Posterior vena cava (tissue), 2 donors: ENCODE measurements around the gene KCTD1. TPM values are rescaled to one million over a fixed set of nuclear protein-coding genes. Genes with fewer than 3 reads are reported as not detected.

ENCODE experiments used
- DNase-seq: peaks from one replicate; pipeline ENCODE4 v3.0.0-alpha.2; 2020; ENCODE audit warnings: low spot score
- intact Hi-C, 2 donors: fragments of 100-400 bp; cut with DNase I; formaldehyde crosslinking; loops; one replicate each; pipeline versions ENCODE4 v1.14.1 to v1.14.2; 2022 to 2023
- total RNA-seq, 2 donors: library from RNA; stranded (reverse); fragmentation: NEBNext Ultra II Directional; extraction: Animal tissue kit (Norgen Biotek cat#: 25700); gene quantifications; one replicate each; pipeline ENCODE4 v1.2.1, GENCODE V29; 2021
- donor health status: DM: yes; HTN: yes; CAD: no.
- donor health status: DM: yes; HTN: yes; CAD: no.

Gene KCTD1
- total RNA-seq, 2 donors from 2014 or later: 8.5 to 9.2 TPM

DNA sequence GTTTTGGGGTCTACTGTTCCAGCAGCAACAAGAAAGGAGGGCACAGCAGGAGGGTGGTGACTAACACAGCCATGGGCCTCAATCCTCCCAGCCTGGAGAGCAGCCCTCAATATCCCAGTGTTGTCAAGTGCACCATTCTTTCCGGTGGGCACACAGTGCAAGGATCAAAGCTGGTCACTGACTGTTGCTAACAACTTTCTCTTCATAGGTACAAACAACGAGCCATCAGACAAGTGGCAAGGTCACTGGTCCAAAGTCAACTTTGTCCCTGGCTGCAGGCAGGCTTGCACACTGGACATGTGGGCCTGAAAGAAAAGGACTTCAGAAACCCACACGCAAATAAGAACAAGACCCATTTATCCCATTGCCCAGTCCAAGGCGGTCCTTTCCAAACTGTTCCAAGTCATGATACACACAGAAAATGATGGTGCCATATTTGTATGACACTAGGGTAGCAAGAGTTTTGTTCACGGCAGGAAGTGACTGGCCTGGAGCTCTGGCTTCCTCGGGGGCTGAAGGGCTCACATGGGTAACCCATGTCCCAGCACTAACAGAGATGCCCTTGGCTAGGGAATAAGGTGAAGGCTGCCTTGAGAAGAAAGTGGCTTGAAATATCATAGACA lies 57.0 kb downstream of the KCTD1 start:
- DNase-seq: no peak
- intact Hi-C loops: no loop called here

DNA sequence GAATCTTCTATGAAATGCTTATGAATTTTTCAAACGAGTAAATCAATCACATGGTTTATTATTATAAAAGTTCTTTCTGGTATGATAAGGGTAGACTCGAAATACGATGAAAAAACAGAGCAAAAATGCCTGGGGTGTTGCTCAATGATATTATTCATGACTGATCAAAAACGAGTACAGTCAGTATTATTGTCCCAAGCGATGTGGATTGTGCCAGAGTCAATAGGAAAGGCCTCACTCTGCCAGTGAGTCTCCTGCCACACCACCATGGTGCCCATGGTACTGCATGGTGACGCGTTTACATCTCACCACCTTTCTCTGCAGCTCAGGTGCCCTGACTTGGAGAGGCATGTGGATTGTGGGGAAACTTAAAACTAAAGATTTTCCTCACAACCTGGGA lies 58.5 kb downstream of the KCTD1 start:
- no peak for DNase-seq
- intact Hi-C loops: no loop called here

DNA sequence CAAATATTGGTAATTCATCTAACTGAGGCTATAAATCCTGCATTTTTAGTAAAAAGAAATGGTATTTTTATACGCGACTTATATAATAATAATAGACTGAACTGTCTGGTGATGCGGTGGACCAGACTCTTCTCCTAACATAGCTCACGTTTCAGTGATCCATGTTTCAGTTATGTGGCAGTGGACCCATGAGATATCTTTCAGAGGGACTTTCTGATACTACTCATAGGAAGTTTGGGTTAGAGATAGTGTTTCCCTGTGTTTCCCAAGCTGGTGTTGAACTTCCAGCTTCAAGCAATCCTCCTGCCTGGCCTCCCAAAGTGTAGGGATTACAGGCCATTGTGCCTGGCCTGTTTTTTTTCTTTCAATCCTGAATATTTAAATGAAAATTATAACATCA lies 59.2 kb downstream of the KCTD1 start:
- DNase-seq: no peak
- intact Hi-C loops: no loop called here

DNA sequence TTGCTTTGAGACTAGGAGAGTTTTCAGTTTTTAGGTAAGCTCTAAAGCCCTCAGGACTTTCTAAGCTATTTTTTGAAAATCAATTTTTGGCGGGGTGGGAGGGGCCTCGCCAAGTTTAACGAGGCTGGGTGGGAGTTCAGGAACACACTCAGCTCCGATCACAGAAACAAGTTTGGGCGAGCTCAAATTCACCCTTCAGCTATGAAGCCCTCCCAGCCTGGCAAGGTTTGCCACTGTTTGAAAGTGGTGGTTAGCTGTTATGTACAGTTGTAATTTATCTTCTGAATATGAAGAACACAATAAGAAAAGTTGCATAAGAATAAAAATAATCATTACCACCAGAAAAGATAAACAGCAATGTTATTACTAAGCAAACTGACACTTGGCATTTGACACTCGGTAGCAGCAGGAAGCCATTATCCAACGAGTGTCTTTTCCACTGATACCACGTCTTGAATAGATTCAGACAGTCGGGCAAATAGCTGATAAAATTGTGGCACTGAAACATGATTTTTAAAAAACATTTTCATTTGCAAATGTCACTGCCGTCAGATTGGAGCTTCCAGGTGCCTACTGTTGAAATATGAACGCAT lies 59.8 kb downstream of the KCTD1 start:
- intact Hi-C loops: no loop called here
- DNase-seq: no peak

DNA sequence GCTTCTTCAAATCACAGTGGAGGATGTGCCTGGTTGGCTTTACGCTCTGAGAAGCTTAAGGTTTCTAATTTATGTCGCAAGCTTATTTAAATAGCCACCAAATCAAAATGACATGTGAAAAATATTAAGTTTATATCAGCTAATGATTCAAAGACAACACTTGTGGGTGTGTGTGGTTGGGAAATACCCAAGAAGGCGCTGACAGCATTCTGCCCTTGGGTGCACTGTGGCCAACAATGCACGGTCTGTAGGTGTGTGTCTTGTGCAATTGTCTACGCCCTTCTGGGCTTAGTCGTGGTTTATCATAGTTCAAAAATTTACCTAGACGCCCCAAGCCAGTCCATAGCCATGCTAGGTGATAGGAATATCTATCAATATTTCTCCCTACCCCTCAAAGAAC lies 60.9 kb downstream of the KCTD1 start:
- intact Hi-C loops: no loop called here

DNA sequence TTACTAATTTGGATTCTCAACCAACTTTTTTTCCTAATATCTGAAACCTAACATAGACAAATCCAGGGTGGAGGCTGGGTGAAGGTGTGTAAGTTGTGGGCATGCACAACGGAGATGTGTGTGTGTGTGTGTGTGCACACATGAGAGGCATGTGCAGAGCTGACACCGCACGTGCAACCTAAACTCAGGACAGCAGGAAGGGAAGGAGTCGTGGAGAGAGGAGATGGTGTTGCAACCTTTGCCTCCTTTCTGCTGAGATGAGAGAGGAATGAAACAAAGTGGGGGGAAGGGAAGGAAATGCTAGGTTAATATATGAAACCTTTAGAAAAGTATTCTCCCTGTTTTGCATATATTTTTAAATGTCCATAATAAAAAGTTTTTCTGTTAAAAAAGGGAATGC lies 64.7 kb downstream of the KCTD1 start:
- DNase-seq: no peak
- intact Hi-C loops: no loop called here

More for the DNA sequence above, 60.9 kb downstream of the KCTD1 start:
- no peak for DNase-seq

DNA sequence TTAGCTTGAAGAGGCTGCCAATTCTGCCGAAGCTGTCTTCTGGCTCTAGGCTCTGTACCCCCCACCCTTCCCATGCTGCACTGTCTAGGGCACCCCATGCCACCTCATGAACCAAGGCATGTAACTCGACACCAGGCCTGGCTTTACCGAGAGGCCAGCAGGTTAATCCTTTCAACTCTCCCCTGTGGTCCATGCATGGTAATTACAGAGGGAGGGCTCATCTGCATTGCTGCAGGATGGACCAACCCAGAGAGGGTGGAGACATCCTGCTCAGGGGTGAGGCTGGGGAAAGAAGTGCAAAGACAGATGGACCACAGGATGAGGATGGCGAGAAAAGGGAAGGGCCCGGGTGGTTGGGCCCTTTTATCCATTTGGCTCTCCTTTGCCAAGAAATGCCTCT lies 65.8 kb downstream of the KCTD1 start:
- DNase-seq: no peak
- intact Hi-C loops: no loop called here

DNA sequence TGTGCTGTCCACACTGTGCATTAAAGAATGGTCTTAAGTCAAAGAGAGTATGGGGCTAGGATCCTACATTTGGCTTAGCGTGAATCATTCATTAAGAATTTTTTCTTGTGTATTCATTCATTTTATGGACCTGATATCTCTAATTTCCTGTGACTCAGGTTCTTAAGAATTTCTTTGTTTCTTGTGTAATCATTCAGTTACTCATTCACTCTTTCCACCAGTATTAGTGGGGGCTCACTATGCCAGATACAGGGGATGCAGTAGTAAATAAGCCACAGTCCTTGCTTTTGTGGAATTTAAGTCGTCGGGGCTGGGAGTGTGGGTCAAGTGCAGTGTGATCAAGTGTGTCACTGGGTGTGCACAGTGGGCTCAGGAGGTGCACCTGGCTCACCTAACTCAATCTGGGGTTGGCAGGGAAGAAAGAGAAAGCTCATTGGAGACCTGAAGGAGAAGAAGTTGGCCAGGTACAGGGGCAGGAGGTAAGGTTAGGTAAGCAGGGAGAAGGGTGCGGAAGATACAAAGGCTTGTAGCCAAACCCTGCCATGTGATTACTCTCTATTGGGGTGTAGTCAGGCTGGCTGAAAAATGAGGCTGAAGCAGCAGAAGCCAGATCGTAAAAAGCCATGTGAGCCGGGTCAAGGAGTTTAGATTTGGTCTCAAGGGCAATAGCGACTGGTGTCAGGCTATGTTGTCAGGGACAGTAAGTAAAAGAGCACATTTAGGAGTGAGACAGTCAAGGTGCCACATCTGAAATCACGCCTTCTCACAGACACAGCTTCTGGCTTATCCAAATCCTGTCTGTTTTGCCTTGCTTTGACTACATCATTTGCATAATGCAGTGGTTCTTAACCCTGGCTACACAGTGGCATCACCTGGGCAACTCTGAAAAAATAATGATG lies 67.2 kb downstream of the KCTD1 start:
- no peak for DNase-seq
- intact Hi-C loops: no loop called here

DNA sequence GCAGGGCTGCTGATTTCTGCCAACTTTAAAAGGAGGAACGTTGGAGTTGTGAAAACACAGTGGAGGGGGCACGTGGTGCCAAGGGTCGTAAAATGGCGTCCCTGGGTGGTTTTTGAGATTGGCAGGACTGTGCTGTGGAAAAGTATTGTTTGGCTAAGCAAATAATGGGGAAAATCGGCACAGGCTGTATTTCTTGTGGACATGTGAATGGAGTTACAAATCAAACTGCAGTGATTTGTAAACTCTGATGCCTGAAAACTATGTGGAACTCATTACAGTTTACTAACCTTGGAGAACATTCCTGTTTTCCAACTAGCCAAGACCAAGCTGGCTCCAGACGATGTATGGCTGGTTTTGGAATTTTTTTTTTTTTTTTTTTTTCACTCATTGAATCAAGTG lies 68.7 kb downstream of the KCTD1 start:
- DNase-seq: no peak
- intact Hi-C loops: no loop called here

DNA sequence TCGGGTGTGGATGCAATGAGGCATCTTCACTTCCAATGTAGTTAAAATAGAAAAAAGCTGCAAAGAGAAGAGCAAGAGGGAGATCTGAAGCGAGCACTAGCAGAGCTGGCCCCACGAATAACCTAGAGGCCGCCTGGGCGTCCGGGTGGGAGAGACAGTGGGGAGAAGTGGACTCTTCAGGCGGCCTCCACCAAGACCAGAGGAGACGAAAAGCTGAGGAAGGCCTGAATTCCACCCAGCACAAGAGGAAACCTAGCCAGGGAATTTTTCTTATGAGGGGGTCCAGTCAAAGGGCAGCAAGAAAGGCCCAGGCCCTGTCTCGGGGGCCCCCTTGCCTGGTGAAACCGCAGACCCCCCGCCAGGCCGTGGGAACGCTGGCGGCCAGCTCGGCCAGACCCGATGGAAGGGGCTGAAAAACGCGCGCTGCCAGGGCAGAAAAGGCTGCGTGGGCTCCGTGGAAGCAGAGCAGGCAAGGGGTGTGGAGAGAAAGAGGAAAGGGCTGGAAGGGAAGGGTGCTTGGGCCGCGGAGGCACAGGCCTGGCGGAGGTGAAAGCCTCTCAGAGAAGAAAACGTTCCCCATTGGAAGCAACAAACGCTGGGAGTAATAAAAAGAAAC lies 69.2 kb downstream of the KCTD1 start:
- intact Hi-C loops: no loop called here
- DNase-seq: no peak

DNA sequence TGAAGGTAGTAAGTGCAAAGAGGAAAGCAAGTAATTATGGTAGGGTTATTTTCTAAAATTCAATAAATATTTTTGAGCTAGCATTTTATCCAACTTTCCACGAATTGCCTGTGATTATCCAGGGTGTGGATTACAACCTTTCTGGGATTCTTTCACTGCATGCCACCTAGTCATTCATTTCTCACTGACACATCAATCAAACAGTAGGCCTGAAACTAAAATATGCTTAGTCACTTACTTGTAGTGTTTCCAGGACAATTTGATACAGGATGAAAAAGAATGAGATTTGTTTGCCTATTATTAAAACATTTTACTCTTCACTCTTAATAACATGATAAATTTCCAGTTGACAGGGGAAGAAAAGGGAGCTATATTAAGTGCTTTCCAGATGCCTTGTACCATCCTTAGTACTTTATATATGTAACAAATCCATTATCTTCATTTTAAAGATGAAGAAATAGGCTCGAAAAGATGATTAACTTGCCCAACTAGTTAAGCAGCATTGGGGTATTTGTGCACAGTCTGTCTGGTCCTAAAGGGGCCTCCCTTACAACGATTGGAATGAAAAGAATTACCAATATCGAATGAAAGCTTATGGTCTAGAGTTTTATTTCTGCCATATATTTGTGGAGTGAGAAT lies 70.4 kb downstream of the KCTD1 start:
- intact Hi-C loops: no loop called here
- no peak for DNase-seq

DNA sequence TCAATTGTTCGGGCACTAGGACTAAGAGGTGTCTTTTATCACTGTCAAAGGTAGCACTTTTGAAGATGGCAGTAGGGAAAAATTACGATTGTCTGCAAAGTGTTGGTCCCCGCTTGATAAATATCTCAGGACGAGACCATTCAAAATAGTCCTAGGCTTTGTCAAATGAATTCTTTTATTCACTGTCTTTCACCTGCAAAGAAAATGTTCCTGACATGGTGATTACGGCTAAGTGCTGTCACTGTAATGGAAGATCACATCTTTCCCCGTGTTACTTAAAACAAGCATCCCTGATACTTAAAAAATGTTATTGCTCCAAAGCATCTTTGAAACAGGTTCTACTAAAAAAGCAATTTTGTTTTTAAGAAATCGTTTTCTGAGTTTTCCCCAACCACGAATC lies 71.7 kb downstream of the KCTD1 start:
- intact Hi-C loops: no loop called here
- no peak for DNase-seq

DNA sequence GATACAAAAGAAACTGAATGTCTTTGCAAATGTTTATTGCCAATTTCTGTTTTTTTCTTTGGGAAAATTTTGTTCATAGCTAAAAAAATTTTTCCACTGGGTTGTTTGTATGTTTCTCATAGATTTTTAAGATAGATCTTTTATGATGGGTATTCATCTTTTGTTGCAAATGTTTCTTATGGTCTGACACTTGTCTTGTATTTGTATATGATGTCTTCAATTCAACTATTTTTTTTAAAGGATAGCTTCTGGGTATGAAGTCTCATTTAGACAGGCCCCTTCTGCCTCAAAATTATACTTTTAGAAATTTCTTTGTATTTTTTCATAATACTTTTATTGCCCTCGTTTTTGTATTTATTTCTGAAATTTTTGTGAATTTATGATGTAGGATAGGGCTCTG lies 73.8 kb downstream of the KCTD1 start:
- intact Hi-C loops: no loop called here
- DNase-seq: no peak

DNA sequence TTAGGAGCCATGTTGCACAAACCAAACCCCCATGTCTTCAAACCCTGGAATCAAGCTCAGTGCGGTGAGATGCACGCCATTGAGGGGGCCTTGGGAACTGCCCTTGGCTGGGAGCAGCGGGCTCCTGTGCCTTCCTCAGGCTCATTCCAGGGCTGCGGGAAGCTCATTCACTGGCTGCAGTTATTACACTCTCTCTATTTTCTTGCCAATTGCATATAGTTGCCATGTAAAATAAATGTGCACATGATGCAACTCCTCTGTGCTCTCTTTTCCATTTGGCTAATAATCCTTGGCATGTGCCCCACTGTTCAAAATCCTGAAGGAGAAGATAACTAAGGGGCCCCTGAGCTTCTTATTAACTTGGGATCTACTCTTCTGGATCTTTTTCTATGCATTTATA lies 74.7 kb downstream of the KCTD1 start:
- DNase-seq: no peak
- intact Hi-C loops: no loop called here

DNA sequence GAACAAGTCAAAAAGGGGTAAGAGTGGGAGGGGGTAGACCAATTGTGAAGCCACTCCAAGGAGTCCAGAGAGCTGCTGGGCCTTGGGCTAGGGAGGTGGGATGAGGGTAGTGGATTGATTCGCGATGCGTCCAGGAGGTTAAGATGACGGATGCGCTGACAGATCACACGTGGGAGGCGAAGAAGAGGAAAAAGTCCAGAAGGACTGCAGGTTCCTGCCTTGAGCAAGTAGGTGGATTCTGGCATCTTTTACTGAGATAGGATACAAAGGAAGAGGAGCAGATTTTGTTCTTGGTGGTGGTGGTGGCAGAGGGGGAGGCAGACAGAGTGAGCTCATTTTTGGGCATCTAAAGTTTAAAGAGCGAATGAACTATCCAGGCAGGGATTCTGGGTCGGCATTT lies 76.5 kb downstream of the KCTD1 start:
- DNase-seq: no peak
- intact Hi-C loops: no loop called here

DNA sequence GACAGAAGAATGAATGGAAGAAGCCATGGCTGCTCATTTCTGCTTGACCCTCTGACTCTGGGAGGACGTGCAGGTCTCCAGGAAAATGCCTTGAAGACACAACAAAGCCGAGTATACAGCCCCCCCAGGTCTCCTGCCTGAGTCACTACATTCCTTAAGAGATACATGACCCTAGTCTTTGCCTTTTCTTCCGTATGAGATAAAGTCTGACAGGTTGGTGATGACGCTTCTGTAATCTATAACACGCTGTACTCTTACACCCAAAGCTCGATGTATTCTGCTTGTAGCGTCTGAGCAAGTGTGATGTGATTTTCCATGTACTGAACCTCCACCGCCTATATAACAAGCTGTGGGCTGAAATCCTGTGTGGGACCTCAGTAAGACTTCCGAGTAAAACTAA lies 77.3 kb downstream of the KCTD1 start:
- no peak for DNase-seq

DNA sequence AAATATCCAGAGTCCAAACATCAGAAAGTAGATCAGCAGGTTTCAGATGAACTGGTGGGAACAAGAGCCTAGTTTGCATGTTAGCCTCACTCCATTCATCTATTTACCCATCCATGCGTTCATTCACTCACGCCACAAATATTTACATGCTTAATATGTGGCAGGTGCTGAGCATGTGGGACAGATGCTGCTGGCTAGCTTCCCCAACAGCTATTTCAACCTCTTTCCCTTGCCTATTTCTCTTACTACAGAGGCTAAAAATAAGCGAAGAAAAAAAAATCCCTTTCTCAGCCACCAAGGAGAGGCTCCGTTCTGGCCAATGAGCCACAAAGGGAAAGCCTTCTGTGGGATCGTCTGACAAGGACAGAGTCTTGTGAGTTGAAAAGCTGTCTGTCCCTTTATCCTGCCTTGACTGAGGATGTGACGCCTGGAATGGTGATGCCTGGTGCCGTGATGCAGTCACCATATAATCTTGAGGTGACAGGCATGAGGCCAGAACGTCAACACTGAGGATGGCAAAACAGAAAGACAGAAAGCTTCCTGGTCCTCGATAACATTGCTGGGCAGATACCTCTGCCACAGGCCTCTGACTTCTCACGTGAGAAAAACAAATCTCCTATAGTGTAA lies 78.2 kb downstream of the KCTD1 start:
- no peak for DNase-seq
- intact Hi-C loops: no loop called here

More for the DNA sequence above, 77.3 kb downstream of the KCTD1 start:
- intact Hi-C loops: no loop called here

DNA sequence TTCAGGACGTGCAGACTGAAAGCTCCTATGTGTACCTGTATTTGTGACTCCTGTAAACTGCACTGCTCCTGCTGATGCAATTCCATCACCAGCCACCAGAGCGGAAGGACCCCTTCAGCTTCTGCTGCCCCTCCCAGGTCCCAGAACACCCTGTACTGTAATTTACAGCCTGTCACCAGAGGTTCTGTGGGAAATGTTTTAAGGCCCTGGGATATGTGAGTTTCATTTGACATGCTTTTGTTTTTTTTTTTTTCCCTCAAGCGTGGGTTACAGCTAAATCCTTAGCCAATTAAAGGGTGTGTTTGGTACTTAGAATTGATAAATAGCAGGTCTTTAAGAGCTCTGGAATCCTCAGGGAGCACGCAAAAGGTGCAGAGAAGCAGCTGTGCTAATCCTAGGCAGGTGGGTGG lies 79.4 kb downstream of the KCTD1 start:
- DNase-seq: no peak
- intact Hi-C loops: no loop called here

DNA sequence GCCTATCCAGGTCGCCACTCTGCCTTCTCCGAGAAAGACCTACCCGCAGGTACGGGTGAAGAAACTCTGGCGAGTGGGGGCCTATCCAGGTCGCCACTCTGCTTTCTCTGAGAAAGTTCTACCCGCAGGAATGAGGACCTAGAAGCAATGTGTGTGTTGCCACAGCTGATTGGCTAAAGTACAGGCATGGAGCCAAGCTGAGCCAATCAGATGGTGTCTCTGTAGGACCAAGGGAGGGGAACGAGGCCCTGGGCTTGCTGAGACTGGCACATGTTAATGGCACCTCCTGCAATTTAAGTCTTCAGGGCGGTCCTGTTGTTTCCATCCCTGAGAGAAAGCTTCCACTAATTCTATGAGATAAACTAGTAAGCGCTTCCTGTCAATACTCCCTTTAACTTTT lies 82.3 kb downstream of the KCTD1 start:
- intact Hi-C loops: no loop called here
- no peak for DNase-seq
